ENCODE data around the gene CENPM. TPM values are rescaled to one million over a fixed set of nuclear protein-coding genes. Genes with fewer than 3 reads are reported as not detected.

Gene CENPM
- total RNA-seq, 1 donor from 2014 or later = 1.6 TPM

DNA sequence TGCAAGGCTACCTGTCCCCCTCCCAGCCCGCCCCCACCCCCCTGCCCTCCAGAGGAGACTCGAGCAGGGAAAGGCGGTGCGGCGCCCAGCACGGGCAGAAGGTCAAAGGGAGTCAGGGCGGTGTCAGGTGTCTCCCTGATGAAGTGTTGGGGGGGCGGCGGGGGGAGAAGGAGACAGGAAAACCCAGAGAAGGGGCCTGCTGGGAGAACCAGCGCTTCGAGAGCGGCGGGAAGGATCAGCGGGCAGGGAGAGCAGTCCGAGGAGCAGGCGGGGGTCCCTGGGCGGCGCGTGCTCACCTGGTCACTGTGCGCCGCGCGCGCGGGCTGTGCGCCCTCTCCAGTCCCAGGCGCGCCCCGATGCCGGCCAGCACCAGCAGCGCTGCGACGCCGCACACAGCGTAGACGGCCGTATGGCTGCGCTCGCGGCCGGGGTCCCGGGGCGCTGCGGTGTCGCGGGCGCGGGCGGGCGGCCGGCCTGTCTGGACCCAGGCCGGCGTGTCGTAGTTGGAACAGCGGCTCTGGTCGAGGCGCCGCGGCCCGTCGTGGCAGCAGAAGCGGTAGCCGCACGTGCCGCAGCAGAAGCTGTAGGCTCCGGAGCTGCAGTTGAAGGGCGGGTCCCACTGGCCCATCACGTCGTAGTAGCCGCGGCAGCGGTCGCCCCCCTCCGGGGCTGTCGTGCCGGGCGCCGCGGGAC is 33.0 kb downstream of the CENPM start:
- DNase-seq = no peak

DNA sequence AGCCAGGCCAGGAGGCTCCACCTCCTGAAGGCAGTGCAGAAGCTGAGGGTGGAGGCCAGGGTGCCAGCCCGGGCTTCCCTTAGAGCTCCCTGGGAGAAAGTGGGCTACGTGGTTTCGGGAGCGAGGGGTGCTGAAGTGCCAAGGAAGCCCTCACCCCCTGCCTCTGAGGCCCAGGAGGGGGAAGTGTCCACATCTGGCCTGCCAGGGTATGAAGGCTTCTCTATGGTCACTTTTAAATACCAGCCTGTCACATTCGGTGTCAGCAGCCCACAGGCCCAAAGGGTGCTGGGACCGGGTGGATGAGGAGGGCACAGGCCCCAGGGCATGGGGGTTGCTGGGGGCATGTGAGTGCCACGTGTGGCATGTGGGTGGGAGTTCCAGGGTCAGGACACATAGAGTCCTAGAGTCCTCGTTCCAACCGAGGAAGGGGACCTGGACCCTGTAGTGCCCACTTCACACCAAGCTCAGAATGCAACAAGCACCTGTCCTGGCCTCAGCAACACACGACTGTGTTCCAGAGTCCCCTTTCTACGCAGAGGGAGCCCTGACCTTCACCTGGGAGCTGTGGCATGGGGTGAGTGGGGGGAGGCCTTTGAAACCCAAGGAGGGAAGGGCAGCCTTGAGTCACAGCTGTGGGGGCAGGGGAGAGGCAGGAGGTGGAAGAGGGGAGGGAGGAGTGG is 33.8 kb downstream of the CENPM start:
- DNase-seq = no peak

DNA sequence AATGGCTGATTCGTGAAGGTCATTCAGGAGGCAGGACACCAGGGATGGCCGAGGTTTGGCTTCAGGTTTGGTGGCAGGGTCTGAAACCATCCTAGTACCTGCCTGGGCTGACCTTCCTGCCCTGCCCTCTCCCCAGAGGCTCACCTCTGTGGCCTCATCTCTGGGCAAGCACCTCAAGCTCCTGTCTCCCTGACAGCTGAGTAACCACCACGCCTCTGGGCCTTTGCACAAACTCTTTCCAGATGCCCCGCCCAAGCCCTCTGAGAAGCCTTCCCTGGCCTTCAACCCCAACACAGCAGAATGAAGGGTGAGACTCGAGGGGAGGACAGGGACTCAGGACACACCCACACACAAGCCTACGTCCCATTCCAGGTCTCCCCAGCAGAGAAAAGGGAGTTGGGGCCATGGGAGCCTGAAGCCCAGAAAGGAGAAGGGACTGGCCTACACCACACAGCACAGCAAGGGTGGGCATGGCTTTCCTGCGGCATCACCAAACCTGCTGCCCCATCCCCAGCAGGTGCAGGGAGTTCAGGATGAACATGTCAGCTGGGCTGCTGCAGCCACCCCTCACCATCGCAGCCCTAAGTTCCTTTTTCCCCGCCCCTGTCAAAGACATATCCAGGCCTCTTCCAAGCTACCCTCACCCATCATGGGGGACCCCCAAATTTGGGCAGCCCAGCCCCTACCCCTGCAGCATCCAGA is 34.5 kb downstream of the CENPM start:
- DNase-seq = no peak

DNA sequence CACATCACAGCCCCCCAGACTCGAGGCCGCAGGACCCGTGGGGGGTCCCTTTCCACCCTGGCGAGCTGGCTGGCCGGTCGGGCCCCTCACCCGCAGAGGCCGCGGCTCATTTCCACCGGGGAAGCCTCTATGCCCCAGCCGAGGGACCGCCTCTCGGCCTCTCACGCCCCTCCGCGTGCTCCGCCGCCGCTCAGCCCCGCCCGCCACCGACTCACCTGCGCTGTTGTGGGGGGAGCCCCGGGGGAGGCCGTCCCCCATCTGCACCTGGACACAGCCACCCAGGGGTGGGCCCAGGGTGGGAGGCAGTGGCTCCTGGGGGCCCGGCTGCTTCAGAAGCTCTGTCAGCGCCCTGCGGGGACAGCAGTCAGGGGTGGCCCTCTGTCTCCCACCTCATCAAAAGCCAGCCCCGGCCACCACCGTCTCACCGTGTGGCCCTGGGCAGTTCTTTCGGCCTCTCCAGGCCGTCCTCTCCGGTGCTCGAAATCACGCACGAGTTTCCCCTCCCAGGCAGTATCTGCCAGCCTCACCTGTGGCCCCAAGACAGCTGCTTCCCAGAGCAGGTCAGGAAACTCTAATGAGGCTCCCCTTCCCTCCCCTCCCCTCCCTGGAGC is 35.8 kb downstream of the CENPM start:
- DNase-seq = no peak

DNA sequence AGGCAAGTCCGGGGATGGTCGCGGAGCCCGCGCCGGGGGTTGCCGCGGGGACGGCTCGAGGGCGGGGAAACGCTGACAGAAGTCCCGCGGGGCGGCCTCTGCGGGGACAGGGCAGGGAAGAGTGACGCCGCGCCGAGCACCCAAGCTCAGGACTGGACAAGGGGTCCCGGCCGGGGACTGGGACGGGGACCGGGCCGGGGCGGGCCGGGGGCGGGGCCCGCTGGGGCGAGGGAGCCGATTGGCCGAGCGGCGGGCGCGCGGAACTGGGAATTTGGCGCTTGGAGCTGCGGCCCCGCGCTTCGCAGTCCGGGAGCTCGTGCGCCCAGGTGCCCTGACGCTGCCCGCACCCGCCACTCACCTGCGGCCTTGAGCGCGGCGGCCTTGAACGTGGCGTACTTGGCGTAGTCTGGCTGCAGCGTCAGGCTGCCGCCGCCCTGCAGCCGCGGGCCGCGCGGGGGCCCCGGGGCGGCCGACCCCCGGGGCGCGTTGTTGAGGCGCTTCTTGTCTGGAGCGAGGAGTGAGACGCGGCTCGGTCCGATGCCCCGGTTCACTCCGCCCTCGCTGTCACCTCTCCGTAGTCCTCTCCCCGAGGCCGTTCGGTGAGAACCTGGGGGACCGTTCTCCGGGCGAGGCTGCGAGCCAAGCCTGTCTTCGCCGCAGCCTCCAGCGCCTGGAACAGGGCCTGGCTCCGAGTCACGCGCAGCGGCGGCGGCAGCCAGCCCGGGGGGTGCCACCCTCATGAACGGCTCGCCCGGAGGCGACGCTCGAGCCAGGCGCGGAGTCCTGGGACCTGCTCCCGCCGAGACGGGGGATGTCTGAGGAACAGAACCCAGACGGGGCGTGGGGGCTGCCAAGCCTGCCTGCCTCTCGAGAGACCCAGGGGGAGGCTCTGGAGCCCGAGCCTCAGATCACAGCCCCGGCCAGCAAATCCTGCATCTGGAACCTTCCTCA is 36.6 kb downstream of the CENPM start:
- no peak for DNase-seq

DNA sequence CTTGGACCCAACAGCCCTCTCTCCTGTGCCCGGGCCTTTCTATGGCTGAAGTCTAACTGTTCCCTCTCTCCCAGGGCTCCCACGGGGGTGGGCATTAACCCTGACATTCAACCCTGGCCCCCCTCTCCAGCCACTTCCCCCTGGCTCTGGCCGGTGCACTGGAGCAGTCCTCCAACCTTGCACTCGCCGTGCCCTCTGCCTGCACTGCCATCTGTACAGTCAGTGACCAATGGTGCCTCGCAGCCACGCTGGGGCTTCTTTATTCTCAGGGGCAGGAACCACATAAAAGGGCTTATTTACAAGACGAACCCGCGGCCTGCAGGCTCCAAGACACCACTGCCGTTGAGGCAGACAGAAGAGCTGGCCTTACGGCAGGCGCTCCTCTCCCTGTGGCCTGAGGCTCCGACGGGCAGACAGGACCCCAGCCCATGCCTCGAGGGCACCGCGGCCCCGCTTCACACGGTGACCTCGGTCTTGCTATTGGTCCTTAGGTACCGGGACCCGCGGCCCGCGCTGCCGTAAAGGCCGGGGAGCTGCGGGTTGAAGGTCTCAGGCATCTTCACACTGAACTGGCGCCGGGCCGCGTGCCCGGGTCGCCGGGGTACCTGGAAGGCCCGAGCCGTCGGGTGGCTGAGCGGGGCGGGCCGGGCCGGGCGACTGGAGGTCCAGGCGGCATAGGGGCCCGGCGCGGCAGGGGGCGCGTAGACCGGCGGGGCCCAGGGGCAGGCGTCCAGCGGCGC is 37.5 kb downstream of the CENPM start:
- no peak for DNase-seq

DNA sequence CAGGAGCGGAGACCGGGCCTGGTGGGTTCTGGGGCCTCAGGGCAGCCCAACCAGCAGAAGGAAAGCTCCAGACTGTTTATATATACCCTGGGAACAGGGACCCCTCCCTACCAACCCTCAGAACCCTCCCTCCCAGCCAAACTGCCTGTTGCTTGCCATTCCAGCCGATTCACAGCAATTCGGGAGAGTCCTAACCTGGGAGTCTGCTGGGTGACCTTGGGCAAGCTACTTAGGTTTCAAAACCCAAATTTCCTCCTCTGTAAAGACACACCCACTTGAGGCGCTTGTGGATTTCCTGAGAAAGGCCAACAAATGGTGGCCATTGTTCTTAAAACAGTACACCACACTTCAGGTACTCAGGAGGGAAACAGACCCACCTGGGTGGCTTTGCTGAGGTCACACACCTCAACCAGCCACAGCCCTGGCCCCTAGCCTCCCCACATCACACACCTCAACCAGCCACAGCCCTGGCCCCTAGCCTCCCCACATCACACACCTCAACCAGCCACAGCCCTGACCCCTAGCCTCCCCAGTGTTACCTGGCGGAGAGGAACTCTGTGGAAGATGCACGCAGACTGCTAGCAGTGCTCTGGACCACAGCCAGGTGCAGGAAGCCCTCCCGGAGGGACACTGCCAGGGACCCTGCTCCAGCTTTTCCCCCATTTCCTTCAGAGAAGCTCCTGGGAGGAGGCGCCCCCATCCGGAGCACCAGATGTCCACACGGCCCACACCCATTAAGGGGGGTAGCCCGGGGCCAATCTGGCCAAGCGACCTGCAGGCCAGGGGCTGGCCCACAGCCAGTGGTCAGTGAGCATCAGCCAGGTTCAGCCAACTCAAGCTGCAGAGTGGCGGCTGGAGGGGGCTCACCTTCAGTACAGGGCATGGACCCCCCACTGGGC is 38.3 kb downstream of the CENPM start:
- no peak for DNase-seq

DNA sequence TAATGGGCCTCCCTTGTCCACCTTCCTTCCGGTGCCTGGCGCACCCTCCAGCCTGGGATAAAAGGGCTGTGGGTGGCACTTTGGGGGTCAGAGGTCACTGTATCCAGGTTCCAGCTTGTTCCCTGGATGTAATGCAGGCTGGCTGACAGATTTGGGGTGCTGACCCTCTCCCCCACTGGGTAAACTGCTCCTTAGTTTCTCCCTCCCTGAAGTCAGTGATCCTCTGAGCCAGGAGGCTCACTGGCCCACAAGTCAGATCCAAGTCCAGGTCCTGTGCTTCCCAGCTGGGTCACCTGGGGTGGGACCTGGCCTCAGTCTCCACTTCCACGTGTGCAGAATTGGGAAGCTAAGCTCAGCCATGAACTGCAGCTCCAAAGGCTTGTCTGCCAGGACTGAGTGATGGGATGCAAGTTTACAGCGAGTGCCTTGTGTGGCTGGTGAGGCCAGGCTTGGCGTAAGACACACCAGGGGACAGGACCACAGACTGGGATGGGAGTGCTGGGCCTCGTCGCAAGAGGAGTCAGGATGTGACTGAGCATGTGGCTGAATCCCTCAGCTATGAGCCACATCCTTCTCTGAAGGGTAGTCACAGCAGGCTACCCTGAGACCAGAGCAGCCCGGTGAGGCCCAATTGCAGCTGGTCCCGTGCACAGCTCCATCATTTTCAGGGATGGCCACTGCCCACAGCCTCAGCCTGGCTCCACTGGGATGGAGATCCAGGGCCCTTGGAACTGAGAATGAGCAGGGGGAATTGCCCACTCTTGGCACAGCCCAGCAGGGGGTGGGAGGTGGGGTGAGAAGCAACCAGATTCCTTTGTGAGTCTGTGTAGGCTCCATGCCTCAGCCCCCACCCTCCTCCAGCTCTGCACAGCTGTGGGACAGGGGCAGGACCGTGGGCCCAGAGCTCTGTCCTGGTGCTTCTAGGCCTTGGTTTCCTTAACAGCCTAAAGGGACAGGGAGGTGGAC is 39.2 kb downstream of the CENPM start:
- DNase-seq = no peak

DNA sequence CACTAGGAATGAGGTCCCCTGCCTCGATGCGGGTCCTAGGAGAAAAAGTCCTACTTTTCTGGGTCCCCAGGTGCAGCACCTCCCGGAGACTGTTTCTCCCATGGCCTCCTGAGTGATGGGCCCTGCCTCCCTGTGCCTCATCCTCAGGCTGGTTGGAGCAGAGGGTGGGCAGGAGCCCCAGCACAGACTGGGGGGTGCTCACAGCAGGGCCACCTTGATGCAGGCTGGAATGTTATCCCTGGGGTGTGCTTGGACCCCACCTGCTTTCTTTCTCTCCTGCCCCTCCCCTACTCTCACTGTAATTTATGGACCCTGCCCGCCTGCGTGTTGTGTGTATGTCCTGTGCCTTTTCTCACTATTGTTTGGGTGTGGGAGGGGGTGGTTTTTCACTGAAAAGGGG is 40.1 kb downstream of the CENPM start:
- DNase-seq = no peak

DNA sequence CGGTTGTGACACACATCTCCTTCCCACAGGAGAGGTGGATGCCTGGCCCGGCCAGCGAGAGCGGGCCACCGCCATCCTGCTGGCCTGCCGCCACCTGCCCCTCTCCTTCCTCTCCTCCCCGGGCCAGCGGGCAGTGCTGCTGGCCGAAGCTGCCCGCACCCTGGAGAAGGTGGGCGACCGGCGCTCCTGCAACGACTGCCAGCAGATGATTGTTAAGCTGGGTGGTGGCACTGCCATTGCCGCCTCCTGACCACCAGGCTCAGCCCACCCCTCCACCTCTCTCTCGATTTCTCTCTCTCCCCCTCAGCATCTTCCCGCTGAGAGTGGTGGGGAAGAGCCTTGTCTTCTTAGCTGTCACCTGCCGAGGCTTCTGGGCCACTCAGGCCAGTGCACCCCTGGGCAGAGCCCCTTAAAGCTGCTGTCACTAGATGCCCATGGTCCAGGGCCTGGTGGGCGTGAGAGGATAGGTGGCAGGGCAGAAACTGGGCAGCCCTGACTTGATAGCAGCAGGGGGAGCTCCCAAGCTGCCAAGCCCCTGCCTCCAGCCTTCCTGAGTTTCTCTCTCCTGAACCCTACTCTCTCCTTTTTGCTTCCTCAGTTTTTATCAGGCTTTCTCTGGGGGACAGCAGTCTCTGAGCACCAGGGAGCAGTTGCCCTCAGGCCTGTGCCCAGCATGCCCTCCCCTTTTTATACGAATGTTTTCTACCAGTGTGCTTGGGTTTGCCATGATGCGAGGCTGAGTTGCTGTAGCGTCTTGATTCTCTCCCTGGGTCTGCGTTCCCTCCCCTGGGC is 41.3 kb downstream of the CENPM start:
- DNase-seq = no peak

DNA sequence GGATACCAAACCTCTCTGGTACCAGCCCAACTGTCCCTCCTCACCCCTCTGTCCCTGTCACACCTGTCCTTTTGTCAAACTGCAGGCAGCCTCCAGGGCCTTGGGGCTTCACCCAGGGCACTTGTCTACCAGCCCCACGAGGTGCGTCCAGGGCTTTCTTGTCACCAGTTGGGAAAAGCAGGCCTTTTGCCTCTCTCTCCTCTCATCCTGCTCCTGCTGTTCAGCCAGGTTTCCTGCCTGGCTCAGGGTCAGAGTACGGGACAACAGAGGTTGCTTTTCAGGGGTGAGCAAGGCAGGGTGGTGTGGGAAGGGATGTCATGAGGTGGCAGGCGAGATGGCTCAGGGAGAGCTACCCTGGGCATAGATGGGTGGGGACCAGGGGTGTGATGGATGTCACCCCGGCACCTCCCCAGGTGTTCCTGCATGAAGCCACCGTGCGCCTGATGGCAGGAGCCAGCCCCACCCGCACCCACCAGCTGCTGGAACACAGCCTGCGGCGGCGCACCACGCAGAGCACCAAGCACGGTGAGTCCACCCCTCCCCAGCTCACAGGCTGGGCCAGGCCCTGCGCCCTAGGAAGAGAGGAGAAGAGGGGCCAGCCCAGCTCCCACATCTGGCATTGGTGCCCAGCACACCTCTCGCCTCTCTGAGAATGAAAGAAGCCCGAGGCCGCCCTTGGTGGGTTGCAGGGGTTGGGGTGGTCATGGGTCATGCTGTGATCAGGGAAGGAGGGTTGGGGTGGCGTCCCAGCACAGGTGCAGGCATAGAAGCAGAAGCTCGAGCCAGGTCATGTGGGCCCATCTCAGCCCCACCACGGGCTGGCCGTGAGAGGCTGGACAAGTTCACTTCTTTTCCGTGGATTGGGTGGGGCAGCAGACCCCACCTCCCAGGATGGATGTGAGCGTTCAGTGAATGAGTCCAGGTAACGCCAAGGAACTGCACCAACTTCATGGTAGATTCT is 42.2 kb downstream of the CENPM start:
- no peak for DNase-seq

DNA sequence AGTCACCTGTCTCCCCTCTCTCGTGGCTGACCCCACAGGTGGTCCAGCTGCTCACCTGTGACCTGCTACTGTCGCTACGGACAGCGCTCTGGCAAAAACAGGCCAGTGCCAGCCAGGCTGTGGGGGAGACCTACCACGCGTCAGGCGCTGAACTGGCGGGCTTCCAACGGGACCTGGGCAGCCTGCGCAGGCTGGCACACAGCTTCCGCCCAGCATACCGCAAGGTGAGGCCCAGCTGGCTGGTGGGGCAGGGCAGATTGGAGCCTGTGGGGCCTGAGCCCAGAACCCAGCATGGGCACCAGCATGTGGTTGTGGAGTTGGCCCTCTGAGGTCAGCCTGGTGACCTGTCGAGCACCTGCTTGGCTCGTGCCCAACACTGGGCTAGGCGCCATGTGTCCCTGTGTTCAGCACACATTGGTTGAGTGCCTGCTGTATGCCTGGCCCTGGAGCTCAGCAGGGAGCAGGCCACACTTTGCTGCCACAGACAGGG is 44.0 kb downstream of the CENPM start:
- no peak for DNase-seq

DNA sequence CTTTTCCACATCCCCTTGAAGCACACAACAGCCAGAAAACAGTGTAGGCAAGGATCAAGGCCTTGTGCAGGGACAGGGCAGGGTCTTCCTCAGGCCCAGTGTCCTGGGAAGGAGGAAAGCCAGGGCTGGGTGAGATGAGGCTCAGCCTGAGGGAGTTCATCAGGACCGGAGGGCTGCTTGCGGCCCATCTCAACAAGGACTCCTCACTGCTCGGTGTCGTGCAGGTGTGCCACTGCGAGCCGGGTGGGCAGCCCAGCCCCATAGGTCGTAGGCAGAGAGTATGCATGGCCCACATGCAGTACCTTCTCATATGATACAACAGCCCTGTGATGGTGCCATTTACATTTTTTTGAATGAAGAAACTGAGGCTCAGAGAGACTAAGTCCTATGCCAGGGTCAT is 44.9 kb downstream of the CENPM start:
- no peak for DNase-seq

DNA sequence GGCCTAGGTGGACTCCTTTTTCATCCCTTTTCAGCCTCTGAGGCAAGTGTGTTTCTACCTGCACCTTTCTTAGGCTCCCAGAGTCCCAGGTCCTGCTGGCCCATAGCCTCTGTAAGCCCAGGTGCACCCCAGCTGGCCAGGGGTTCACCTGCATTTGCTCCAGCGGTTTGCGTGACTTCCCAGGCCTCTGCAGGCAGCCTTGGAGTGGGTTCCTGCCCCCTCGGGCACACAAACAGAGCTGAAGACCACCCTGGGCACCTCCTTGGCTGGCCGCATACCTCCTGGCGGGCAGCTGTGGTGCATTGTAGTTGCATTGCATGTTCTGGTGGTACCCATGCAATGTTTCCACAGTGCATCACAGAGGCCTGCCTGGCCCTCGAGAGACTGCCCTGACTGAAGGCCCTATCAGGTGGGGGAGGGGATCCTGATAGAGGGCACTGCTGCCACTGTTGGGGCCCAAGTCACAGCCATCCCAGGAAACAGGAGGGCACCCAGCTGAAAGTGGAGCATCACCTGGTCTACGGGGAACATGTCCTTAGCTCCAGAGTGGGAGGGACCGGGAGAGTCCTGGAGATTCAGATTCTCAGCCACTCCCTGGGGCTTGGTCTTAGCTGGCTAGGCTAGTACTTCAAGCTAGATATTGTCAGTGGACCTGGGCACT is 46.2 kb downstream of the CENPM start:
- DNase-seq = no peak

DNA sequence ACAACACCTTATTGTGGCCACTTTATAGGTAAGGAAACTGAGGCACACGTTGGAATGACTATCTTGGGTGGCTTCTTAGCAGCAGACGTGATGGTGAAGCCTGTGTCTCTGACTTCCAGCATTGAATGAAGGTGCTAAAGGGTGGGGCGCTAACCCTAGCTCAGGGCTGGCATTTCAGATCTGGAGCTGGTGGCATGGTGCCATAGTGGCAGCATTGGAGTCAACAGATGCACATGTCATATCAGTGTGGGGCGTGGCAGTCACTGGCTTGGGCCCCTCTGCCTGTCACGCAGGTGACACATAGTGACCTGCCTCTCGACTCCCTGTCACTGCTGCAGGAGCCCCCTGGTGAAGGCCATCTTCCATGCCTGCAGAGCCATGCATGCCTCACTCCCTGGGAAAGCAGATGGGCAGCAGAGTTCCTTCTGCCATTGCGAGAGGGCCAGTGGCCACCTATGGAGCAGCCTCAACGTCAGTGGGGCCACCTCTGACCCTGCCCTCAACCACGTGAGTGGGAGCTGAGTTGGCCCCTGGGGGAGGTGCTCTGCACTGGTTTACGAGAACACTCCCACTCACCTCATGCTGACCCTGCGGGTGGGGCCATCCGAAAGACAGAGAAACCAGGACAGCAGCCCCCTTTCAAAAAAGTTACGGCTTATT is 46.8 kb downstream of the CENPM start:
- no peak for DNase-seq

DNA sequence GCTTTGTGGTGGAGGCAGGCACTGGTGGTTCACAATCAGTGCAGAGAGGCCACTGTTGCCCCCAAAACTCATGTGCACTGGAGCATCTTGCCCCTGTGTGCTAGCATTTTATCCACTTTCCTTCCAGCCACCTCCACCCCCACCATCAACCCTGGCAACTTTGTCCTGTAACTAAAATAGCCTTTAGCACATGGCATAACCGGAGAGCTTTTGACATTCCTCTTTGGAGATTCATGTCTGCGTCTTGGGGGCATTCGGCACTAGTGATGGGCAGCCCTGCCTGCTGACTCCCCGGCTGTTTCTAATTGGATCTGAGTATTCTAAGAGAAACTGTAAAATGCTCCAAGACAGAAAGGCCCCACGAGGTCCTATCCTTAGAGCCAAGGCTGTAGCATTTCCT is 47.8 kb downstream of the CENPM start:
- no peak for DNase-seq
